HG02571 (cell line): ENCODE results near the gene TNNT1.
"Not testable (repeated sequence)": the region's sequence is repeated elsewhere in the genome, so short reads cannot be mapped to it uniquely, and the experiment has no call there.

Experiments
- ATAC-seq: cut with Tn5 transposase; IDR thresholded peaks from one replicate; pipeline ENCODE4 v1.9.1; 2021; ENCODE audit warnings: mild to moderate bottlenecking, moderate library complexity; ENCODE audit not compliant: unreplicated experiment

The TNNT1 gene

DNA sequence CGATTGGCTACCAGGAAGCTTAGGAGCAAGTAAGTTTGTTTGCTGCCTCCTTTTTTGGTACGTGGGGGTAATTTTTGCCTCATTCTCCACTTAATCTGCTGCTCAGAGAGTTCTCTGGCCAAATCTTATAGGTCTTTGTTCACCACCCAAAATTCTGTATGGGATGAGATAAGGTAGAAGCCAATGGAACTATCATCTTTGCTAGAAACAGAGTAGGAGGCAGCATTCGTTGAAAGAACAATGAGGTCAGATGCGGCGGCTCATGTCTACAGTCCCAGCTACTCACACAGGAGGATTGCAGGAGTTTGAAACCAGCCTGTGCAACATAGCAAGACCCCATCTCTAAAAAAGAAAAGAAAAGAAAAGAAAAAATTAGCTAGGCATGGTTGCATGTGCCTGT lies 22.4 kb upstream of the TNNT1 start:
- no peak for ATAC-seq

DNA sequence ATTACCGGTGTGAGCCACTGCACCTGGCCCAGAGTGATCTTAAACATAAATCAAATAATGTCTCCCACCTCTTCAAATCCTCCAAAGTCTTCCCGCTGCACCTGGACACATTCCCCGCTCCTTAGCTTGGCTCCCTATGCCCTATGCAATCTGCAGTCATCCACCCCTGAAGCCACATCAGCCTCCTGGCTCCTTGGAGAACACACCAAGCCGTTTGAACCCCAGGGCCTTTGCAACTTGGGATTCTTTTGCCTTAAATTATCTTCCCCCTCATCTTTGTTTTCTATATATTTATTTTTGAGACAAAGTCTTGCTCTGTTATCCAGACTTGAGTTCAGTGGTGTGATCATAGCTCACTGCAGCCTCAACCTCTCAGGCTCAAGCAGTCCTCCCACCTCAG lies 20.1 kb upstream of the TNNT1 start:
- ATAC-seq = no peak

DNA sequence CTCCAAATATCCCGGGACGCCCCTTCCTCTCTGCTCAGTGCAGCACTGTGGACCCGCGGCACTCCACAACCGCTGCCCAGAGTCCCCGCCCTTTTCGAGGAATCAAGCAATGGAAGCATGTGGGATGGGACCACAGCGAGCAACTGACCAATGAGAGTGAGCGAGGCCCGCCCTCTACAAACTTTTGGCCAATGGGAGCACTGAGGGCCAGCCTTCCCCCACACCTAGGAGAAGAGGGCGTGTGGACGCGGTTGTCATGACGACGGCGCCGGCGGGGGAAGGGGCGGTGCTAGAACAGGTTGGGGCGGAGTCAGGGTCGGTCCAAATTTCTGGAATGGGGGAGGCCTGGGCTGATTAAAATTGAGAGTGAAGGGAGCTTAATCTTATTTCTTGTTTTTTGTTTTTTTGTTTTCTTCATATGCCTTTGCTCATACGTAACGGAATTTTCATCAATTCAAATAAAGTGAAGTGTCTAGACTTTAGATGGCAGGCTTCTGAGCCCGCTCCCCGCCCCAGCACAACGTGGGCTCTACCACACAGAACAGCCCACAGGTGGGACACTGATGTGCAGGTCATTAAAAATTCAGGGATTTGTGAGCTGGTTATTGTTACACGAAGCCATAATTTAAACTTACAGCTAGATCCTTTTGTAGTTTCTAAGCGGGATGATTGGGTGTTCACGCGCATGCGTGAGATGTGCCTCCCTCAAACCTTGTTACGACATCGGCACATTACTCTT lies 17.7 kb upstream of the TNNT1 start, which contains the start of gene DNAAF3:
Gene DNAAF3 (minus strand): TSS at position 84 of the 739 bp plus-strand sequence. CDS start 200 bp downstream, outside the sequence.
- ATAC-seq = no peak

DNA sequence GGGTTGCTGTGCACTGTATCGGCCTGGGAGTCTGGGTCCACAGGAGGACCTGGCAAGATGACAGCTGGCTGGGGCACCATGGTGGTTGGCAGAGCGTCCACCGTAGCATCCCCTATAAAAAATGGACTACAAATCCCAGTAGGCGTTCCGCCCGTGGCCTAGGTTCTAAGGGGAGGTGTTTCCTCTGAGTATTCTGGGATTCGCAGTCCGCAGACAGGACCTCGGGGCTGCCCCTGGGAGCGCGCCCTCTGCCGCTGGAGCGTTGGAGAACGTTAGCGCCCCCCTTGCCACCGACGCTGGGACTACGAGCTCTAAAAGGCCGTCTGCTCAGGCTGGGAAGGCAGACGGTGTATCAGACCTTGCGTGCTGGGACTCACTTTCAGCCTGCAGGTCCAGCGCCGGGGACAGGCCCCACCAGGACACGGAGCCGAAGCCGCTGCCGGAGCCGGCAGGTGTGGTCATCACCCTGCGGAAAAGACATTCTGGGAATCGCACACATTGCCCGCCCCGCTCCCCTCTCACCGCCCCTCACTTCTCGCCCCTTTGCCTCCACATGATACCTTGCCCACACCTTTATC lies 17.0 kb upstream of the TNNT1 start:
- no peak for ATAC-seq

DNA sequence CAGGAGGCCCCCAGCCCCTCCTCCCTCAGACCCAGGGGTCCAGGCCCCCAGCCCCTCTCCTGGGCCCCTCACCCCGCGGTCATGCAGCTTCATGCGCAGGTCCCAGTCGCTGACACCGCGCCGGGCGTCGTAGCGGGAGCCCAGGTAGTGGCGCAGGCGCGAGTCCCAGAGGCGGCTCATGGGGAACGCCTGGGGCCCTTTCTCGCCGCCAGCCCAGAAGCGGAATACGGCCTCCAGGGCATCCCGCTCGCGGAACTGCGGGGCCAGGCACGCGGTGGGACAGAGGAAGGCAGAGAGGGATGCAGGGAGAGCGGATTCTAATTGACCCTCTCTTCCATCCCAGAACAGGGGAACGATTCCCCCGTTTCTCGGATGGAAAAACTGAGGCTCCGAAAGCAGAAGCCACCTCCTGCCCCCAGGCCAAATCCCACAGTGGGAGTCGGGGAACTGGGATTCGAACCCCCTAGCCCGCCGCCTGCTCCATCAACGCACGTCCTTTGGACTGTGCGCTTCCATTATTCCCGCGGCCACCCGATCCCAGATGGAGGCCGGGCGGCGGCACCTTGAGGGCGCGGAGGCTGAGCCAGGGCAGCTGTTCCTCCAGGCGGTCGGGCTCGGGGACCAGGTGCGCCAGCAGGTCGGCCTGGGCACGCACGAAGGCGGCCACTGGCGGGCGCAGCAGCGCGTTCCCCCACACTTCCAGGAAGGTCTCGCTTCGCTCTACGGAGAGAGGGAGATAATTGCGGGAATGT lies 12.7 kb upstream of the TNNT1 start:
- no peak for ATAC-seq

DNA sequence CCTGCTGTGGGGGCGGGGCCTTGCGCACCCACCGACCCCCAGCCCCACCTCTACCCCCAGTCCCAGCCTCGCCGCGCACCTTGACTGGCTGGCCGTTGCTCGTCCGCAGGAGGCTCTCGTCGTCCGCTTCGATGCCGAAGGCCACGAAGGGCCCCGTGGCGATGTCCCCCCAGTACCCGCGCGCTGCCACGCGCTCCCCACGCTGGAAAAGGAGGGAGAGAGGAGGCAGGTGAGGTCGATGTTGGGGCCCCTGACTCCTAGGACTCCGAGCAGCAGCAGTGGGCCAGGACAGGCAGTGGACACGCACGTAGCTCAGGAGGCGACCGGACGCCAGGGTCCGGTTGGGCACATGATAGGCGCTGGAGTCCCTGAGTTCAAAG lies 12.0 kb upstream of the TNNT1 start:
- ATAC-seq = no peak

DNA sequence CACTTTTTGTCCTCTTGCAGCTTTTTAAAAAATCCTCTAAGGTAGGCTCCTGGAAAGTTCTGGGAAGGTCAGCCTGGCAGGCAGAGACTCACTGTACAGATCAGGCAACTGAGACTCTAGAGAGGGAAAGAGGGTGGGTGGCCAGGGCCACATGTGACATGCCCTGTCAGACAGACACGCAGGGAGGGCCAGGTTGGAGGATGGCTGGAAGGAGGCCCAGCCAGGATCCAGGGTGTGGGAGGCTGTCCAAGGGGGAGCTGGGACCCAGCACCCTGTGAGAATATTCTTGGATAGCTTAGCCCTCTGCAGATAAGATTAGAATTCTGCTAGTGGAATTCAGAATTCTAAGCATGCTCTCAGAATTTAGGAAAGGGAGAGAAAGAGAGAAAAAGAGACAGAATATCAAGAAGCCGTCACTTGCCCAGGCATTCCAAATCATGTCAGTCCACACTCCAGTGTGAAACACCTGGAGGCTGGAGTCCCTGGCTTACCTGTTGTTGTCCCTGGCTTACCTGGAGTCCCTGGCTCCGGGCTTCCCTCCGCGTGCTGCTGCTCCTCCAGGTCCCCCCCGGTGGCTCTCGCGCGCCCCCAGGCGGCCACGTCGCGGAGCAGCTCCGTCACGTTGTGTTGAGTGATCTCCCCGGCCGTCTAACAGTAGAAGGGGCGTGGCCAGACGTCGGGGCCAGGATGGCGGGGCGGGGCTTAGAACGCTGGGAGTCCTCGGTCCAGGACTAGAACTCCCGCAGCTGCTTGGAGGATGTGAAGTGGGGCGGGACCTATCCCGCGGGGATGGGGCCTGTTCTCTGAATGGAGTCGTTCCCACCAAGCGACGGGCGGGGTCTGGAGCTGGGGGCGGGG lies 11.4 kb upstream of the TNNT1 start:
- ATAC-seq = no peak

DNA sequence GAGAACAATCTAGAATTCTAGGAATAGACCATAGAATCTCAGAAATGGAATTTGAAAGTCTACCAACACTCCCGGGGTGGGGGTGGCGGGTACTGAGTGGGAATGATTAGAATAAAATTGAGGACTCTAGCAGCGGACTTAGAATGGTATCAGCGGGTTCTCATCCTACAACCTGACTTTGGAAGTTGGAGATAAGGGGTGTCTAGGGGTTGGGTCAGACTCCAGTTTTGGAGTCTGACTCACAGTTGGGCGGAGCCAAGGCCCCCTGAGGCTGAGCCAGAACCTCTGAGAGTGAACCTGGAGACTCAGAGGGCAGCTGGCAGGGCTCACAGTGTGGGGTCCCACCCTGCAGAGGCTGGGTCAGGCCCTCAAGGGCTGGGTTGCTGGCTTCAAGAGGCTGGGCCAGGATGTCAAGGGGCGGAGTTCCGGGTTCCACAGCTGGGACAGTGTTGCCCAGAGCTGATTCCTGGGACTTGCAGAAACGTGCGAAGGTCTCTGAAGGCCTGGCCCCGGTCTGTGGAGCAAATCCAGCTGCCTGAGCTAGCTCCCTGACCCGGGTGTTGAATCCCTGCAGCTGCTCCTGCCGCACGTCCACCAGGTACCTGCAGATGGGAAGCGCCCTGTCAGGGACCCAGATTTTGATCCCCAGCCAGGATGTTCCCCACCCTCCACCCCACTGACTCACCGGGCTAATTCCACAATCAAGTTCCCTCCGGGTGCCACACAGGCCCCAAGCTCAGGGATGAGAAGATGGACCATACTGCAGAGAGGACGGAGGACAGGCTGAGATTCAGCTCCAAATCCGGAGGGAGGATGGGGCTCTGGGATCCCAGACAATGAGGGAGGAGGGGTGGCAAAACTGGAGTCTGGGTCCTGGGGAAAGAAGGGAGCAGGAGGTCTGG lies 10.1 kb upstream of the TNNT1 start:
- no peak for ATAC-seq

DNA sequence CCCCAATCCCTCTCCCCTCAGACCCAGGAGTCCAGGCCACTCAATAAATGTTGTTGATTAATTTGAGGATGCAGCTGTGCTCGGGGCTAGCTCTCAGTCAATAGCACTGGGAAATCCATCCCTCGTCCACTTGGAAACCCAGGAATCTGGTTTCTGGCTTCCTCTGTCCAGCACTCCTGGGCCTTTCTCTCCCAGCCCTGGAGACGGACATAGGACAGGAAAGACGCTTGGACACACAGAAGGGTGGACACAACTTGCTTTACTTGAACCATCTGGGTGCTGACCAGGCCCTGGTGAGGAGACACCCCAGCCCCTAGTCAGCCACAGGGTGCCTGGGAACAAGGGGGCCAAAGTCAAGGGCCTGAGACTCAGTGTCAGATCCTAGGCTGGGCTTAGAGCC lies 9.4 kb upstream of the TNNT1 start:
- no peak for ATAC-seq

DNA sequence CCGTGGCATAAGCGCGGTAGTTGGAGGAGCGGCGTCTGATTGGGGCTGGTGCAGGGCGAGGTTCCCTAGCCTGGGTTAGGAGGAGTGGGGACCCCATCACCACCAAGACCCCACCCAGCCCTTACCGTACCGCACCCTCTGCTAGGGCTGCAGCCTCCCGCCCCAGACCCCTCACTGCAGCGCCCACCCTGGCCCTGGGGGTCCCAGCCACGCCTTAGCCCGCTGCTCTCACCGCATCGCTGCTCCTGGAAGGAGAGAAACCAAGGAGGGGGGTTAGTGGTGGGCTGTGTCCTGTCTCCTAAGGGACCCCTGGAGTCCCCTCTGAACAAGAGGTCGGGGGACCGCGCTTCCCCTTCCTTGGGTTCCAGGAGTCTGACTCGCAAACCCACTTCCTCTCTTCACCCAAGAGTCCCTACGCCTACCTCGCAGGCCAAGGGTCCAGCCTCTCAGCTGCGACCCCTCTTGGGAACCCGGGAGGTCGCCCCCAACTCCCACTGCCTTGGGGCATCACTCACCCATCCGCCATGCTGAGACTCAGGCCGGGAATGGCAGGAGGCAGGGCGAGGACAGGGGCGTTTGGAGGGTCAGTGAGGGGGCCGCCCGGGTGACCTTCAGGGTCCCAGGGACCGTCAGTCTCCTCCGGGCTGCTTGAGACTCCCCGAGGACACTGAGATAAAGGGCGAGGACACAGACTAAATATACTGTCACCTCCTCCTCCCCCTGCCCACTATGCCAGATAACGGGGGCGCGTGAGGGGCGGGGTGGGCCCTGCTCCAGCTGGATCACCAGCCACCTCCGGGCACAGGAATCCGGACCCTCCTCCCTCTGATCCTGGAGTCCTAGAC lies 8.3 kb upstream of the TNNT1 start, which contains the start of gene TNNI3:
Gene TNNI3 (minus strand): TSS at position 669 of the 845 bp plus-strand sequence. CDS start 143 bp downstream, at position 526.
- no peak for ATAC-seq

DNA sequence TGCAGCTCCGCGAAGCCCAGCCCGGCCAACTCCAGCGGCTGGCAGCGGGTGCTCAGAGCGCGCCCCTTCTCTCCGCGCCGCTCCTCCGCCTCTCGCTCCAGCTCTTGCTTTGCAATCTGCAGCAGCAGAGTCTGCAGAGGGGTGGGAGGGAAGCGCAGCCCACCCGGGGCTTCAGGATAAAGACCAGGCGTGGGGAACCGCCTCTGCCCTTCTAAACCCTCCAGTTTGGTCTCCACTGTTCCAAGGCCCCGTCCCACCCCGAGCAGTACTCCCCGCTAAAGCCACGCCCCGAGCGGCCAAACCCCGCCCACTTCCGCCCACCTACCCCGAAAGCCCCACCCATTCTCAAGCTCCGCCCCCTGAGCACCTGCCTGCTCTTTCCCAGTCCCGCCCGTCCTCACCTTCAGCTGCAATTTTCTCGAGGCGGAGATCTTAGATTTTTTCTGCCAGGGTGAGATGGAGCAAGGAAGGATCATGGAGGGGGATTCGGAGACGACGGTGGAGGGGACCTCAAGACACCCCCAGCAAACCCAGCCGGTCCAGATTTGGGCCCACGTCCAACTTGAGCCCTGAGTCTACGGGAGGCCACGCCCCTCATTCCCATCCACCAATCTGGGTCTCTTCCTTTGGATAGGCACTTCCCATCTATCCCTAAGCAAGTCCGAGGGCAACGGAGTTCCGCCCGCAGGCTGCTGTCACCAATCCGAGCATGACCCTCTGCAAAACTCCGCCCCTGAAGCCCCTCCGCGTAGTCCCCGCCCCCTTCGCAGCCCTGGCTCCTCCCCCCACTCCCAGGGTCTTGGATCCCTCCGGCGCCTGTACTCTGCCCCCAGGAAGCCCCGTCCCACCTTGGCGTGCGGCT lies 7.4 kb upstream of the TNNT1 start:
- no peak for ATAC-seq

DNA sequence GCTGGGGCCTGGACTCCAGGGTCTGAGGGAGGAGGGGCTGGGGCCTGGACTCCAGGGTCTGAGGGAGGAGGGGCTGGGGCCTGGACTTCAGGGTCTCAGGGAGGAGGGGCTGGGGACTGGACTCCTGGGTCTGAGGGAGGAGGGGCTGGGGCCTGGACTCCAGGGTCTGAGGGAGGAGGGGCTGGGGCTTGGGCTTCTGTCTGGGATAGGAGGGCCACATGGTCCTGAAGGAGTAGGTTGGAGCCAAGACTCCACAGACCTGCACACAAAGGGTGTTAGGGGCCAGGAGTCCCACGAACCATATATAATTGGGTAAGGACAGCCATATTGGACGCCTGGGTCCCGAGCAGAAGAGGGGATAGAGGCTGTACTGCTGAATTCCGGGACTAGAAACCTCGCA lies 6.8 kb upstream of the TNNT1 start:
- not testable (repeated sequence) for ATAC-seq

DNA sequence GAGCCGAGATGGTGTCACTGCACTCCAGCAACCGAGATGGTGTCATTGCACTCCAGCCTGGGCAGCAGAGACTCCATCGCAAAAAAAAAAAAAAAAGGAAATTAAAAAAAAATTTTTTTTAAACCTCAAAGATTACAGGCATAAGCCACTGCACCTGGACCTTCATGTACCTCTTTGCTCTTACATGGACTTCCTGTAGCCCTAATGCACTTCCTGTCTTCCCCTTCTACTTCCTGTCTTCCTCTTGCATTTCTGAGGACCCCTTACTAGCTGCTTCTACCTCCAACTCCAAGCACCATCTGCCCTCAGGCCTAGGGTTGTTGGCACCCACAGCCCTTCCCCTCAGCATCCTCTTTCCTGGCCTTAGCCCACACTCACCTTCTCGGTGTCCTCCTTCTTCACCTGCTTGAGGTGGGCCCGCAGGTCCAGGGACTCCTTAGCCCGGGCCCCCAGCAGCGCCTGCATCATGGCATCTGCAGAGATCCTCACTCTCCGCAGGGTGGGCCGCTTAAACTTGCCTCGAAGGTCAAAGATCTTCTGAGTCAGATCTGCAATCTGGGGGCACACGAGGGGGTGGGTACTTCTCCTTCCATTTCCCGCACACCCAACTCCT lies 4.8 kb upstream of the TNNT1 start:
- ATAC-seq = no peak

DNA sequence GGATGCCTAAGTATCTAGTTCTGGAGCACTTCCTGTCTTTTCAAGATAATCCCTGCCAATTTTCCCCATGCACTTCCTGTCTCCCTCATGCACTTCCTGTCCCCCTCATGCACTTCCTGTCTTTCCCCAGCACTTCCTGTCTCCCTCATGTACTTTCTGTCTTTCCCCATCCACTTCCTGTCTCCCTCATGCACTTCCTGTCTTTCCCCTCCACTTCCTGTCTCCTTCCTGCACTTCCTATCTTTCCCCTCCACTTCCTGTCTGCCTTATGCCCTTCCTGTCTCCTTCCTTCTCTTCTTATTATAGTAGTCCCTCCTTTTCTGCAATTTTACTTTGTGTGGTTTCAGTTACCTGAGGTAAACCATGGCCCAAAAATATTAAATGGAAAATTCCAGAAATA lies 3.0 kb upstream of the TNNT1 start:
- no peak for ATAC-seq

DNA sequence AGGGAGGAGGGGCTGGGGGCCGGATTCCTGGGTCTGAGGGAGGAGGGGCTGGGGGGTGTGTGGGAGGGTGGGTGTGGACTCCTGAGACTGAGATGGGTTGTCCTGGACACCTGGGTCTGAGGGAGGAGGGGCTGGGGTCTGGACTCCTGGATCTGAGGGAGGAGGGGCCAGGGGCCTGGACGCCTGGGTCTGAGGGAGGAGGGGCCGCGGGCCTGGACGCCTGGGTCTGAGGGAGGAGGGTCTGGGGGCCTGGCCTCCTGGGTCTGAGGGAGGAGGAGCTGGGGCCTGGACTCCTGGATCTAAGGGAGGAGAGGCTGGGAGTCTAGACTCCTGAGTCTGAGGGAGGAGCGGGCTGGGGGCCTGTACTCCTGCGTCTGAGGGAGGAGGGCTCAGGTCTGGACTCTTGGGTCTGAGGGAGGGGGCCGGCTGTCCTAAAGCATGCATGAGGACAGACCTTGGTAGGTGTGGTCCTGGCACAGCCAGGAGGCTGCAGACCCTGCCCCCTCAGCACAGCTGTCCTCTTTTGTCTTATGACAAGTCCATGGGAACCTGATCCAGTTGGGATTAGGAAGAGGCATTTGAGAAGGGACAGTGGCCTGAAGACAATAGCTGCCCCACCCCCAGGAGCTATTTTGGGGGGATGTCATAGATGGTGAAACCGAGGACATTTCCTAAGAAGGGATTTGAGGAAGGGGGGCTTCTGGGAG lies 1.3 kb downstream of the TNNT1 start:
- no peak for ATAC-seq

DNA sequence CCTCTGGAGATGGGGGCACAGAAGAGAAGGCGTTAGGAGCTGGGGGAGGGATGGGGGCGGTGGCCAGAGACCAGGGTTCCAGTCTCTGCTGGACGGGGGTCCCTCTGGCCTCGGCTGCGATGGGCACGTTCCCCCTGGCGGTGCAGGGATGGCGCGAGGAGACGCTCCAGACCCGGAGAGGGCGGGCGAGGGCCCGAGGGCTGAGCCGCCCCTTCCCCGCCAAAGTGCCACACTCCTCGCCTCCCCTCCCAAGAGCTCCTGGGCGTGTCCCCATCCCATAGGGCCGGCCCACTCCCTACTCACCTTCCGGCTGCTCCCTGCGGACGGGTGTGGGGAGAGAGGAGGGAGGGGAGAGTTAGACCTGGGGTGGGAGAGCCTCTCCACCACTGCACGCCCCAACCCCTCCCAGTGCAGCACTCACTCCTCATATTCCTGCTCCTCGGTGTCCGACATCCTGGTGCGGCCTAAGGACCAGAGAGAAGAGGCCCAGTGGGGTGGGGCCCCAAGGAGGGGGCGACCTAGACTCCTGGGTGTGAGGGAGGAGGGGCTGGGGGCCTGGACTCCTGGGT lies 2.2 kb downstream of the TNNT1 start:
- ATAC-seq = no peak
